Measurements from ENCODE around the gene CBX8. TPM values are rescaled to one million over a fixed set of nuclear protein-coding genes. Genes with fewer than 3 reads are reported as not detected.

The CBX8 gene
- total and polyA plus RNA-seq, 2 donors from 2014 or later: 3.5 to 6.2 TPM

GRCh38 chr17:79824893-79825579 lies 28.2 kb upstream of the CBX8 start:
- Histone ChIP-seq H3K36me3 (ENCODE audit: control insufficient read depth in 2 of 3, insufficient read depth in 3 of 3, low read length in 3 of 3) (no peaks in the 10 kb centered on the region), H3K4me1 (ENCODE audit: control insufficient read depth in 2 of 3, insufficient read depth in 2 of 3, low read depth in 1 of 3, low read length in 3 of 3) (peaks cover 0 to 3% (median 0%) of the 10 kb centered on the region in 3 donors), H3K9ac (ENCODE audit: low read length in 3 of 3) (no peak overlapping the region), H3K4me3 (ENCODE audit: low read length in 3 of 3) (no peak overlapping the region), H3K9me3 (ENCODE audit: control insufficient read depth in 2 of 3, insufficient read depth in 1 of 3, low read length in 3 of 3) (no peaks in the 10 kb centered on the region), H3K27me3 (ENCODE audit: control insufficient read depth, insufficient read depth, low read length) (peaks cover 2% of the 10 kb centered on the region), H3K27ac (ENCODE audit: low read depth in 2 of 2, low read length in 2 of 2) (no peak overlapping the region)
- TF ChIP-seq CTCF (IDR thresholded peaks at IDR 0.05; ENCODE audit: borderline replicate concordance, extremely low read depth, insufficient read depth): no peak
- FAIRE-seq (no peak), DNase-seq (no peak)
- intact Hi-C loops (cut with DNase I): no loop called here

- Histone ChIP-seq H3K27me3 (ENCODE audit: control insufficient read depth, insufficient read depth, low read length) (peaks cover 2% of the 10 kb centered on the region), H3K4me3 (ENCODE audit: low read length in 3 of 3) (no peak overlapping the region), H3K9ac (ENCODE audit: low read length in 3 of 3) (no peak overlapping the region), H3K4me1 (ENCODE audit: control insufficient read depth in 2 of 3, insufficient read depth in 2 of 3, low read depth in 1 of 3, low read length in 3 of 3) (peaks cover 0 to 3% (median 0%) of the 10 kb centered on the region in 3 donors), H3K9me3 (ENCODE audit: control insufficient read depth in 2 of 3, insufficient read depth in 1 of 3, low read length in 3 of 3) (no peaks in the 10 kb centered on the region), H3K27ac (ENCODE audit: low read depth in 2 of 2, low read length in 2 of 2) (no peak overlapping the region), H3K36me3 (ENCODE audit: control insufficient read depth in 2 of 3, insufficient read depth in 3 of 3, low read length in 3 of 3) (no peaks in the 10 kb centered on the region)
- intact Hi-C loops (cut with DNase I): no loop called here
- TF ChIP-seq CTCF (IDR thresholded peaks at IDR 0.05; ENCODE audit: borderline replicate concordance, extremely low read depth, insufficient read depth): no peak
- FAIRE-seq (no peak), DNase-seq (no peak)
Observed at GRCh38 chr17:79824234-79824633, 27.4 kb upstream of the CBX8 start.

GRCh38 chr17:79822583-79823124 lies 25.8 kb upstream of the CBX8 start:
- no peak for TF ChIP-seq CTCF (IDR thresholded peaks at IDR 0.05; ENCODE audit: borderline replicate concordance, extremely low read depth, insufficient read depth)
- Histone ChIP-seq H3K4me3 (ENCODE audit: low read length in 3 of 3) (no peak overlapping the region), H3K9me3 (ENCODE audit: control insufficient read depth in 2 of 3, insufficient read depth in 1 of 3, low read length in 3 of 3) (no peaks in the 10 kb centered on the region), H3K36me3 (ENCODE audit: control insufficient read depth in 2 of 3, insufficient read depth in 3 of 3, low read length in 3 of 3) (no peaks in the 10 kb centered on the region), H3K27me3 (ENCODE audit: control insufficient read depth, insufficient read depth, low read length) (peaks cover 4% of the 10 kb centered on the region), H3K27ac (ENCODE audit: low read depth in 2 of 2, low read length in 2 of 2) (no peak overlapping the region), H3K4me1 (ENCODE audit: control insufficient read depth in 2 of 3, insufficient read depth in 2 of 3, low read depth in 1 of 3, low read length in 3 of 3) (peaks cover 0 to 3% (median 0%) of the 10 kb centered on the region in 3 donors), H3K9ac (ENCODE audit: low read length in 3 of 3) (no peak overlapping the region)
- no peak for FAIRE-seq
- DNase-seq: no peak
- intact Hi-C loops (cut with DNase I): no loop called here

All from kidney (tissue), 14 donors.